ENCODE data around the gene CHCHD4. TPM values are rescaled to one million over a fixed set of nuclear protein-coding genes. Genes with fewer than 3 reads are reported as not detected.

The CHCHD4 gene
- total and polyA plus RNA-seq, 2 of the 13 experiments (the other 11 are each of a cell fraction or from before 2014, with no cell fraction given): 15.8 to 24.1 TPM

DNA sequence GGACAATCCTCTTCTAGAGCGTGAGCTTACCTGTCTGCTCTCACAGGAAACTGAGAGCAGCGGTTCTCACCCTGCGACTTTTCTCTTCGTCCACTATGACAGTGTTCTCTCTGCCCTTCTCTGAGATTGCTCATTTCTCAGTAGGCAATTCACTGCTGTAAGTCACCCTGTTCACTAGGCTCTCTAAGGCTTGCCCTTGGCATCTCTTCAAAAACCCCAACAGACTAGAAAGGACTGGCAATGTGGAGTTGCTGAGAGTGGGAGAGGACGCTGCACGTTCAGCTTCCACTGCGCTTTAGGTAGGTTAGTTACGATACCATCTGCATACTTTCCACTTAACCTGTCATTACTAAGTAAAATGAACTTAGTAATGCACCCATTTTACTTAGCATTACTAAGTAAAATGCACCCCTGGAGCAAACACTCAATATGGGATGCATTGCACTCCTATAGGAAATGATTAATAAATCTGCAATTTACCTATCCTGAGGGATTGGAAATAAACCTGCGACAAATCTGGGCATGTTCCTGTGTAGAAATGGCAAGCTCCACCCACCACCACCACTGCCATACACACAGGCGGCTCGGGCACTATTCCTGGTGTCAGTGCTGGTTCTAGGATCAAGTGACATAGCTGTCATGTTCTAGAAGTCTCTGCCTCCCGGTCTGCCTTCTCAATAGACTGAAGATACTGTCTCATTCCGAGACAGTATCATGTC is 32.3 kb upstream of the CHCHD4 start (continued):
- TF ChIP-seq GABPA (IDR thresholded peaks at IDR 0.05; ENCODE audit: low read depth, low read length): no peak
- TF ChIP-seq GABPA (CRISPR knock-in tag; IDR thresholded peaks at IDR 0.05; ENCODE audit: low read depth): no peak
- TF ChIP-seq CCDC6 (CRISPR knock-in tag; IDR thresholded peaks at IDR 0.05): no peak
- no peak for TF ChIP-seq GABPB1 (CRISPR knock-in tag; IDR thresholded peaks at IDR 0.05)

GRCh38 chr3:14156201-14156600 is 31.5 kb upstream of the CHCHD4 start:
- intact Hi-C loops (cut with micrococcal nuclease; ENCODE audit: unreplicated experiment) (no loop called here), in situ Hi-C loops (cut with HindIII; ENCODE audit: extremely low pct_ligation_motif_present, low pct_unique_long_range_greater_than_20kb) (no loop called here)
- POLR2A ChIA-PET: no interaction called here
- Histone ChIP-seq H3K4me2 (ENCODE audit: low read depth, low read length) (no peak overlapping the region), H3K27ac (ENCODE audit: extremely low read length, insufficient read depth, low read length) (no peak overlapping the region), H3K9ac (ENCODE audit: insufficient read depth, low read depth, low read length) (no peak overlapping the region), H3K79me2 (ENCODE audit: insufficient read depth, low read length) (no peaks in the 10 kb centered on the region), H3K36me3 (replicated peaks in 1 of 2; ENCODE audit: control insufficient read depth in 1 of 2, insufficient read depth in 2 of 2, low read length in 2 of 2) (peaks cover 29 to 69% of the 10 kb centered on the region in 2 experiments), H3K27me3 (ENCODE audit: control insufficient read depth in 1 of 2, insufficient read depth in 2 of 2, low read length in 2 of 2) (no peaks in the 10 kb centered on the region), H2AFZ (ENCODE audit: low read length) (no peak overlapping the region), H3K9me3 (ENCODE audit: low read length) (no peaks in the 10 kb centered on the region), H3K4me1 (ENCODE audit: insufficient read depth, low read length) (no peaks in the 10 kb centered on the region), H4K20me1 (ENCODE audit: insufficient read depth, low read length) (peaks cover 2% of the 10 kb centered on the region; the same call in 1 of the 2 replicates), H3K4me3 (replicated peaks in 1 of 3; ENCODE audit: insufficient read depth in 1 of 3, low read depth in 2 of 3, low read length in 3 of 3) (no peak overlapping the region)
- CTCF ChIA-PET (ENCODE audit: low intra/inter-chr PET ratio, low total read pairs): no interaction called here
- DNase-seq (ENCODE audit: low spot score) (no peak), FAIRE-seq (no peak), ATAC-seq (no peak)
- TF ChIP-seq ZNF296 (CRISPR knock-in tag; conservative IDR thresholded peaks at IDR 0.05): no peak
- no peak for TF ChIP-seq ARNTL (CRISPR knock-in tag; IDR thresholded peaks at IDR 0.05)
- no peak for TF ChIP-seq ZNF451 (CRISPR knock-in tag; IDR thresholded peaks at IDR 0.05)
- no peak for TF ChIP-seq MXD4 (CRISPR knock-in tag; IDR thresholded peaks at IDR 0.05)
- TF ChIP-seq CC2D1A (CRISPR knock-in tag; IDR thresholded peaks at IDR 0.05): no peak
- TF ChIP-seq HMGA1 (CRISPR knock-in tag; conservative IDR thresholded peaks at IDR 0.05): no peak
- no peak for TF ChIP-seq ATF2 (CRISPR knock-in tag; IDR thresholded peaks at IDR 0.05)
- TF ChIP-seq ZNF776 (CRISPR knock-in tag; IDR thresholded peaks at IDR 0.05): no peak
- TF ChIP-seq ZBTB7A (CRISPR knock-in tag; IDR thresholded peaks at IDR 0.05): no peak
- no peak for TF ChIP-seq ZNF292 (CRISPR knock-in tag; IDR thresholded peaks at IDR 0.05; ENCODE audit: borderline replicate concordance, low read depth)
- no peak for TF ChIP-seq TEAD2 (CRISPR knock-in tag; IDR thresholded peaks at IDR 0.05)
- TF ChIP-seq KDM2A (CRISPR knock-in tag; IDR thresholded peaks at IDR 0.05; ENCODE audit: borderline replicate concordance, low read depth): no peak
- TF ChIP-seq, protein P1, sequence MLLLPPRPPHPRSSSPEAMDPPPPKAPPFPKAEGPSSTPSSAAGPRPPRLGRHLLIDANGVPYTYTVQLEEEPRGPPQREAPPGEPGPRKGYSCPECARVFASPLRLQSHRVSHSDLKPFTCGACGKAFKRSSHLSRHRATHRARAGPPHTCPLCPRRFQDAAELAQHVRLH (CRISPR knock-in tag; IDR thresholded peaks at IDR 0.05; ENCODE audit: borderline replicate concordance, low read depth): no peak
- TF ChIP-seq ZNF75D (CRISPR knock-in tag; IDR thresholded peaks at IDR 0.05; ENCODE audit: borderline replicate concordance): no peak
- TF ChIP-seq MED8 (CRISPR knock-in tag; IDR thresholded peaks at IDR 0.05; ENCODE audit: insufficient replicate concordance): no peak
- 96% methylated on average over 7 of the region's 7 CpGs for WGBS (ENCODE audit: low lambda C conversion rate)
- no TSS peak for BruUV-seq (replicated peaks)
